H9 (cell line): ENCODE data around the gene CLTCL1. TPM values are rescaled to one million over a fixed set of nuclear protein-coding genes. Genes with fewer than 3 reads are reported as not detected.

ENCODE experiments used
- DNase-seq: peaks from one replicate; pipeline ENCODE4 v3.0.0-alpha.2; 2017
- H2AFZ ChIP-seq: one replicate; pipeline ENCODE4 v1.6.1; 2013; ENCODE audit warnings: mild to moderate bottlenecking, low read length, control low read depth, moderate library complexity
- H2AK5ac ChIP-seq: 2 replicates; pipeline ENCODE4 v1.6.1; 2013; ENCODE audit warnings: low read length, control low read depth, mixed read lengths; ENCODE audit not compliant: insufficient read length
- H2BK120ac ChIP-seq: one replicate; pipeline ENCODE4 v1.6.1; 2013; ENCODE audit warnings: low read depth, mild to moderate bottlenecking, low read length, control low read depth, inconsistent platforms; ENCODE audit not compliant: poor library complexity, severe bottlenecking
- H2BK12ac ChIP-seq: 2 replicates; pipeline ENCODE4 v1.6.1; 2013; ENCODE audit warnings: low read length, control low read depth, mixed read lengths, low read depth; ENCODE audit not compliant: insufficient read length
- H2BK15ac ChIP-seq: 2 replicates; pipeline ENCODE4 v1.6.1; 2013; ENCODE audit warnings: low read depth, low read length, control low read depth
- H2BK20ac ChIP-seq: one replicate; pipeline ENCODE4 v1.6.1; 2013; ENCODE audit warnings: low read depth, mild to moderate bottlenecking, low read length, control low read depth, inconsistent platforms; ENCODE audit not compliant: poor library complexity, severe bottlenecking
- H2BK5ac ChIP-seq: 2 replicates; pipeline ENCODE4 v1.6.1; 2013; ENCODE audit warnings: low read length, control low read depth, mixed read lengths; ENCODE audit not compliant: insufficient read length
- H3K14ac ChIP-seq: 2 replicates; pipeline ENCODE4 v1.6.1; 2013; ENCODE audit warnings: low read length, control low read depth; ENCODE audit not compliant: insufficient read depth
- H3K18ac ChIP-seq: 2 replicates; pipeline ENCODE4 v1.6.1; 2013; ENCODE audit warnings: low read depth, mild to moderate bottlenecking, mixed read lengths, low read length, control low read depth; ENCODE audit not compliant: insufficient read length
- H3K23ac ChIP-seq: 2 replicates; pipeline ENCODE4 v1.6.1; 2013; ENCODE audit warnings: low read length, control low read depth, mixed read lengths, low read depth; ENCODE audit not compliant: insufficient read length
- H3K23me2 ChIP-seq: 2 replicates; pipeline ENCODE4 v1.6.1; 2013; ENCODE audit warnings: low read depth, mild to moderate bottlenecking, mixed read lengths, low read length, control low read depth; ENCODE audit not compliant: insufficient read length, poor library complexity, severe bottlenecking
- H3K27ac ChIP-seq: 2 replicates; pipeline ENCODE4 v1.5.1; 2013; ENCODE audit warnings: low read length, control low read depth, mixed read lengths, low read depth; ENCODE audit not compliant: insufficient read length
- H3K27me3 ChIP-seq: 2 replicates; pipeline ENCODE4 v1.6.1; 2013; ENCODE audit warnings: low read length, control low read depth, inconsistent platforms; ENCODE audit not compliant: insufficient read depth
- H3K4ac ChIP-seq: 2 replicates; pipeline ENCODE4 v1.6.1; 2013; ENCODE audit warnings: low read depth, mild to moderate bottlenecking, control low read depth, inconsistent platforms, low read length, moderate library complexity
- H3K4me1 ChIP-seq: 2 replicates; pipeline ENCODE4 v1.6.1; 2013; ENCODE audit warnings: low read length, control low read depth, inconsistent platforms; ENCODE audit not compliant: insufficient read depth
- H3K4me2 ChIP-seq: 2 replicates; pipeline ENCODE4 v1.6.1; 2013; ENCODE audit warnings: low read length, control low read depth, mixed read lengths; ENCODE audit not compliant: insufficient read length, insufficient read depth
- H3K56ac ChIP-seq: 2 replicates; pipeline ENCODE4 v1.6.1; 2013; ENCODE audit warnings: low read depth, mild to moderate bottlenecking, mixed read lengths, low read length, control low read depth; ENCODE audit not compliant: insufficient read length
- H3K79me1 ChIP-seq: 2 replicates; pipeline ENCODE4 v1.6.1; 2013; ENCODE audit warnings: low read depth, mild to moderate bottlenecking, moderate library complexity, low read length, control low read depth, inconsistent platforms; ENCODE audit not compliant: insufficient read depth, poor library complexity, severe bottlenecking
- H3K79me2 ChIP-seq: 2 replicates; pipeline ENCODE4 v1.6.1; 2013; ENCODE audit warnings: low read length, control low read depth, inconsistent platforms; ENCODE audit not compliant: insufficient read depth
- H3K9ac ChIP-seq: 2 replicates; pipeline ENCODE4 v1.6.1; 2013; ENCODE audit warnings: low read length, control low read depth, mixed read lengths; ENCODE audit not compliant: insufficient read length; ENCODE audit errors: extremely low read depth
- H3K9me3 ChIP-seq: one replicate; pipeline ENCODE4 v1.6.1; 2013; ENCODE audit warnings: low read depth, low read length, inconsistent platforms; ENCODE audit not compliant: control insufficient read depth
- H3T11ph ChIP-seq: one replicate; pipeline ENCODE4 v1.6.1; 2013; ENCODE audit warnings: mild to moderate bottlenecking, low read length, control low read depth, inconsistent platforms
- H4K20me1 ChIP-seq: one replicate; pipeline ENCODE4 v1.6.1; 2013; ENCODE audit not compliant: control insufficient read depth, insufficient read length, insufficient read depth
- H4K5ac ChIP-seq: 2 replicates; pipeline ENCODE4 v1.6.1; 2013; ENCODE audit warnings: low read depth, mild to moderate bottlenecking, mixed read lengths, low read length, control low read depth; ENCODE audit not compliant: insufficient read length
- H4K8ac ChIP-seq: replicated peaks from 2 replicates; pipeline ENCODE4 v1.6.1; 2013; ENCODE audit warnings: low read length, control low read depth, mixed read lengths, low read depth; ENCODE audit not compliant: insufficient read length
- H4K91ac ChIP-seq: 2 replicates; pipeline ENCODE4 v1.6.1; 2013; ENCODE audit warnings: low read depth, mild to moderate bottlenecking, moderate library complexity, mixed read lengths, low read length, control low read depth; ENCODE audit not compliant: insufficient read length
- H3K27ac Mint-ChIP-seq, 3 experiments: 2 replicates in 2 of 3; 3 replicates in 1 of 3; pipeline ENCODE4 v1.8.0; 2020 to 2021; ENCODE audit warnings: mixed read lengths in 3 of 3, mild to moderate bottlenecking in 1 of 3, moderate library complexity in 1 of 3
- H3K27me3 Mint-ChIP-seq: 2 replicates; pipeline ENCODE4 v1.8.0; 2021; ENCODE audit warnings: low read depth, mild to moderate bottlenecking, moderate library complexity, mixed read lengths
- H3K36me3 Mint-ChIP-seq, 3 experiments: 2 replicates in 2 of 3; 3 replicates in 1 of 3; pipeline ENCODE4 v1.8.0; 2020 to 2021; ENCODE audit warnings: low read depth in 3 of 3, mixed read lengths in 3 of 3; ENCODE audit not compliant: insufficient read depth in 1 of 3
- H3K4me1 Mint-ChIP-seq, 2 experiments: 2 replicates each; pipeline ENCODE4 v1.8.0; 2020; ENCODE audit warnings: mixed read lengths in 2 of 2
- H3K4me3 Mint-ChIP-seq, 2 experiments: 2 replicates in 1 of 2; 3 replicates in 1 of 2; pipeline ENCODE4 v1.8.0; 2020 to 2021; ENCODE audit warnings: mild to moderate bottlenecking in 2 of 2, mixed read lengths in 2 of 2, moderate library complexity in 1 of 2
- H3K9me3 Mint-ChIP-seq, 2 experiments: 2 replicates in 1 of 2; 3 replicates in 1 of 2; pipeline ENCODE4 v1.8.0; 2020; ENCODE audit warnings: mild to moderate bottlenecking in 2 of 2, mixed read lengths in 2 of 2, moderate library complexity in 1 of 2
- CTCF ChIP-seq: fragments of 200-600 bp; sonication (generic); conservative IDR thresholded peaks from 3 replicates; pipeline ENCODE4 v1.8.0; 2021; ENCODE audit warnings: antibody characterized with exemption, mild to moderate bottlenecking
- WGBS: extraction: QIAGEN DNeasy Blood & Tissue Kit; methylation state at CpG from one replicate; pipeline ENCODE4 v1.1.7; 2013; ENCODE audit warnings: missing lambda C conversion rate, low lambda C conversion rate, mixed read lengths; ENCODE audit not compliant: insufficient read length; ENCODE audit errors: extremely low coverage; 5-methylcytosine and 5-hydroxymethylcytosine counted together
- total RNA-seq: library from RNA; stranded (reverse); gene quantifications from 2 replicates; pipeline ENCODE4 v1.2.1, GENCODE V29; 2021

CLTCL1 gene
- total RNA-seq, 1 experiment from 2014 or later = 11.1 TPM

GRCh38 chr22:19183216-19183615, 108.3 kb downstream of the CLTCL1 start:
- WGBS = no CpG with 5 or more reads among the region's 9 CpGs
- no peak overlapping the region for H3K27ac ChIP-seq
- H3K79me2 ChIP-seq = no peaks in the 10 kb centered on the region
- no peak overlapping the region for H2BK15ac ChIP-seq
- H3K14ac ChIP-seq = no peak overlapping the region
- no peak overlapping the region for H4K91ac ChIP-seq
- no peak overlapping the region for H3K18ac ChIP-seq
- no peak overlapping the region for H3K4me2 ChIP-seq
- H2AFZ ChIP-seq = no peak overlapping the region
- H3K27ac Mint-ChIP-seq = no peak overlapping the region
- H2BK5ac ChIP-seq = no peak overlapping the region
- no peak overlapping the region for H3K23ac ChIP-seq
- DNase-seq = no peak
- no peak overlapping the region for H3K4me3 Mint-ChIP-seq
- no peak overlapping the region for H2AK5ac ChIP-seq
- H3K4ac ChIP-seq = no peak overlapping the region
- H2BK20ac ChIP-seq = no peak overlapping the region
- no peak overlapping the region for H3T11ph ChIP-seq
- no peaks in the 10 kb centered on the region for H3K9me3 ChIP-seq
- H2BK12ac ChIP-seq = no peak overlapping the region
- H3K27me3 ChIP-seq = no peaks in the 10 kb centered on the region
- H3K23me2 ChIP-seq = peaks cover 5% of the 10 kb centered on the region
- H3K4me1 ChIP-seq = no peaks in the 10 kb centered on the region; the same call in 1 of the 2 replicates
- no peaks in the 10 kb centered on the region for H4K20me1 ChIP-seq
- H4K5ac ChIP-seq = no peak overlapping the region
- H4K8ac ChIP-seq = no peak overlapping the region
- H3K36me3 Mint-ChIP-seq = peaks cover 0 to 2% (median 0%) of the 10 kb centered on the region in 3 experiments; a peak in 1 of 7 replicates
- no peak for TF ChIP-seq CTCF
- no peaks in the 10 kb centered on the region for H3K79me1 ChIP-seq
- H3K9ac ChIP-seq = no peak overlapping the region
- H3K56ac ChIP-seq = no peak overlapping the region
- H3K4me1 Mint-ChIP-seq = peaks cover 12 to 14% of the 10 kb centered on the region in 2 experiments
- no peak overlapping the region for H2BK120ac ChIP-seq
- H3K27me3 Mint-ChIP-seq = no peaks in the 10 kb centered on the region
- H3K9me3 Mint-ChIP-seq = no peaks in the 10 kb centered on the region
